K562 (cell line): ENCODE results near the gene CMTR1. TPM values are rescaled to one million over a fixed set of nuclear protein-coding genes. Genes with fewer than 3 reads are reported as not detected.

Experiments used
- FOXM1 ChIP-seq, 2 experiments: fragments of 450-650 bp in 1 of 2; sonication (generic) in 1 of 2; formaldehyde crosslinking in 1 of 2; IDR thresholded peaks; 2 replicates each; pipeline versions ENCODE4 v1.6.1 to v1.9.0; 2017 to 2022; ENCODE audit warnings: low read depth in 2 of 2, mild to moderate bottlenecking in 2 of 2, missing genetic modification reagents in 1 of 2, moderate library complexity in 1 of 2
- HEY1 ChIP-seq: fragments of 250-450 bp; sonication (Bioruptor Pico); IDR thresholded peaks from 2 replicates; pipeline ENCODE4 v1.5.0; 2020; ENCODE audit warnings: mild to moderate bottlenecking, moderate library complexity, borderline replicate concordance
- HMGN3 ChIP-seq: IDR thresholded peaks from 2 replicates; pipeline ENCODE4 v1.6.1; 2011; ENCODE audit warnings: borderline replicate concordance, low read depth, mild to moderate bottlenecking, mixed read lengths, low read length; ENCODE audit not compliant: insufficient read length; ENCODE audit errors: extremely low read depth
- L3MBTL2 ChIP-seq: fragments of 450-650 bp; IDR thresholded peaks from 2 replicates; pipeline ENCODE4 v1.6.1; 2016; ENCODE audit warnings: mild to moderate bottlenecking, moderate library complexity
- MECOM ChIP-seq: fragments of 250-450 bp; sonication (Bioruptor Pico); IDR thresholded peaks from 2 replicates; pipeline ENCODE4 v1.8.0; 2022; ENCODE audit warnings: inconsistent platforms
- NCOA1 ChIP-seq: fragments of 450-650 bp; IDR thresholded peaks from 2 replicates; pipeline ENCODE4 v1.6.1; 2016; ENCODE audit warnings: low read depth
- NR2C2 ChIP-seq, 2 experiments: fragments of 200-800 bp in 1 of 2; sonication (Bioruptor generic) in 1 of 2; sonication (generic) in 1 of 2; formaldehyde crosslinking in 1 of 2; IDR thresholded peaks; 2 replicates each; pipeline versions ENCODE4 v1.6.1 to v1.8.0; 2016 to 2022; ENCODE audit warnings: mild to moderate bottlenecking in 1 of 2, missing compliant biosample characterization in 1 of 2, missing genetic modification characterization in 1 of 2, missing genetic modification reagents in 1 of 2
- NUFIP1 ChIP-seq: fragments of 450-650 bp; IDR thresholded peaks from 2 replicates; pipeline ENCODE4 v1.6.1; 2018; ENCODE audit not compliant: partially characterized antibody
- STAT5A ChIP-seq: IDR thresholded peaks from 2 replicates; pipeline ENCODE4 v1.6.1; 2012; ENCODE audit warnings: low read length, inconsistent platforms, borderline replicate concordance
- ZBTB2 ChIP-seq: fragments of 450-650 bp; IDR thresholded peaks from 2 replicates; pipeline ENCODE4 v1.6.1; 2016; ENCODE audit warnings: antibody characterized with exemption
- polyA plus RNA-seq, 8 experiments: library from polyadenylated mRNA; depleted of rRNA in 4 of 8; stranded (reverse) in 5 of 8; unstranded in 3 of 8; fragments of >200 nt; fragmentation: Nextera tagmentation in 2 of 8; fragmentation: Illumina TruSeq in 1 of 8; extraction: Ambion mirVana in 2 of 8; extraction: Trizol in 1 of 8; gene quantifications; 2 replicates each; pipeline versions ENCODE4 v1.2.1 to v1.2.3, GENCODE V29; 2011 to 2014; ENCODE audit warnings: inconsistent platforms in 1 of 8, missing spikeins in 1 of 8
- total RNA-seq, 7 experiments: library from RNA; depleted of rRNA in 6 of 7; stranded (reverse); fragments of >200 nt in 6 of 7; fragmentation: Illumina TruSeq in 2 of 7; extraction: Trizol in 2 of 7; gene quantifications; 2 replicates each; pipeline versions ENCODE4 v1.2.1 to v1.2.3, GENCODE V29; 2011 to 2021; ENCODE audit warnings: low replicate concordance in 1 of 7
- TF ChIP-seq, protein P1 (sequence below): sonication (generic); formaldehyde crosslinking; IDR thresholded peaks from 2 replicates; pipeline ENCODE4 v1.8.0; 2022; ENCODE audit warnings: mild to moderate bottlenecking, missing genetic modification reagents, borderline replicate concordance
- TF ChIP-seq, protein P2 (sequence below), 2 experiments: fragments of 450-650 bp; IDR thresholded peaks; 2 replicates each; pipeline ENCODE4 v1.6.1; 2016

CMTR1 gene
- total and polyA plus RNA-seq, 9 of the 15 experiments (the other 6 are each of a cell fraction or from before 2014, with no cell fraction given) = 2.9 to 63.5 (median 49.5) TPM

- TF ChIP-seq NCOA1 = no peak
- TF ChIP-seq HEY1 (CRISPR knock-in tag) = no peak
- peak; percentile 43; the same call in 1 of the 2 replicates for TF ChIP-seq L3MBTL2
- no peak for TF ChIP-seq STAT5A
- TF ChIP-seq, protein P1, sequence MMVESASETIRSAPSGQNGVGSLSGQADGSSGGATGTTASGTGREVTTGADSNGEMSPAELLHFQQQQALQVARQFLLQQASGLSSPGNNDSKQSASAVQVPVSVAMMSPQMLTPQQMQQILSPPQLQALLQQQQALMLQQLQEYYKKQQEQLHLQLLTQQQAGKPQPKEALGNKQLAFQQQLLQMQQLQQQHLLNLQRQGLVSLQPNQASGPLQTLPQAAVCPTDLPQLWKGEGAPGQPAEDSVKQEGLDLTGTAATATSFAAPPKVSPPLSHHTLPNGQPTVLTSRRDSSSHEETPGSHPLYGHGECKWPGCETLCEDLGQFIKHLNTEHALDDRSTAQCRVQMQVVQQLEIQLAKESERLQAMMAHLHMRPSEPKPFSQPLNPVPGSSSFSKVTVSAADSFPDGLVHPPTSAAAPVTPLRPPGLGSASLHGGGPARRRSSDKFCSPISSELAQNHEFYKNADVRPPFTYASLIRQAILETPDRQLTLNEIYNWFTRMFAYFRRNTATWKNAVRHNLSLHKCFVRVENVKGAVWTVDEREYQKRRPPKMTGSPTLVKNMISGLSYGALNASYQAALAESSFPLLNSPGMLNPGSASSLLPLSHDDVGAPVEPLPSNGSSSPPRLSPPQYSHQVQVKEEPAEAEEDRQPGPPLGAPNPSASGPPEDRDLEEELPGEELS = no peak
- peak; percentile 64; the same call in 1 of the 2 replicates for TF ChIP-seq NR2C2 (CRISPR knock-in tag; IDR thresholded peaks at IDR 0.05)
- TF ChIP-seq NR2C2 (tag; IDR thresholded peaks at IDR 0.05) = peak; percentile 86
- TF ChIP-seq ZBTB2 = peak; percentile 47; the same call in 1 of the 2 replicates
- no peak for TF ChIP-seq MECOM (CRISPR knock-in tag)
- no peak for TF ChIP-seq NUFIP1
- TF ChIP-seq HMGN3 = peak; percentile 98
- TF ChIP-seq, protein P2, sequence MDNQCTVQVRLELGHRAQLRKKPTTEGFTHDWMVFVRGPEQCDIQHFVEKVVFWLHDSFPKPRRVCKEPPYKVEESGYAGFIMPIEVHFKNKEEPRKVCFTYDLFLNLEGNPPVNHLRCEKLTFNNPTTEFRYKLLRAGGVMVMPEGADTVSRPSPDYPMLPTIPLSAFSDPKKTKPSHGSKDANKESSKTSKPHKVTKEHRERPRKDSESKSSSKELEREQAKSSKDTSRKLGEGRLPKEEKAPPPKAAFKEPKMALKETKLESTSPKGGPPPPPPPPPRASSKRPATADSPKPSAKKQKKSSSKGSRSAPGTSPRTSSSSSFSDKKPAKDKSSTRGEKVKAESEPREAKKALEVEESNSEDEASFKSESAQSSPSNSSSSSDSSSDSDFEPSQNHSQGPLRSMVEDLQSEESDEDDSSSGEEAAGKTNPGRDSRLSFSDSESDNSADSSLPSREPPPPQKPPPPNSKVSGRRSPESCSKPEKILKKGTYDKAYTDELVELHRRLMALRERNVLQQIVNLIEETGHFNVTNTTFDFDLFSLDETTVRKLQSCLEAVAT (IDR thresholded peaks at IDR 0.05) = peak; percentile 21 to 33; a peak in 1 of 4 replicates
- TF ChIP-seq FOXM1 (IDR thresholded peaks at IDR 0.05; ENCODE audit: low read depth) = no peak
- TF ChIP-seq FOXM1 (CRISPR knock-in tag; IDR thresholded peaks at IDR 0.05; ENCODE audit: low read depth) = peak; percentile 75; the same call in 1 of the 2 replicates
These were observed at the start of gene CMTR1 (continued) for GRCh38 chr6:37432916-37433656.
